ENCODE measurements around the gene EYA2.

EYA2 gene

DNA sequence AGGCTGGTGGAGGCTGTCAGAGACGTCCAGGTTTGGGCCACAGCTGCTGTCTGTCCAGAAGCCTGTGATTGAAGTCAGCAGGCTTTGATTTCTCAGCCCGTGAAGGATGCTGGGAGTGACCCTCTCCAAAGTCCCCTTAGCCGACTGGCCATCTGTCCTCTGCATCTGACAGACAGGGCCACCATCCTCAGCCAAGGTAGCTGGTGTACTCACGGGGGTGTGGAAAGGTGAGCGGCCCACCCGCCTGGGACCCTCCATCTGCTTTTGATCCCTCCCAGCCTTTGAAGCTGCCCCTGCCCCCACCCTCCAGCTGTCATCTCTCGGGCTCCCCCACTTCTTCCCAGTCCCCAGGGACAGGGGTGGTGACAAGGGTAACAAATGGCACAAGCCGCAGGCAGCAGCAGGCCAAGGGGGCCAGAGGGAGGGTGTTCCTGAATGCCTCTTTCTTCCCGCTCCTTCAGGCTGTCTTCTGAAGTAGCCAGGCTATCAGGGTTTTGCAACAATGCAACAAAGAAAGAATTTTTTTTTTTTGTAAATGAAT lies 84.4 kb downstream of the EYA2 start:
- DNase-seq (ENCODE audit: low read depth in 2 of 3, low spot score in 1 of 3): no peak

DNA sequence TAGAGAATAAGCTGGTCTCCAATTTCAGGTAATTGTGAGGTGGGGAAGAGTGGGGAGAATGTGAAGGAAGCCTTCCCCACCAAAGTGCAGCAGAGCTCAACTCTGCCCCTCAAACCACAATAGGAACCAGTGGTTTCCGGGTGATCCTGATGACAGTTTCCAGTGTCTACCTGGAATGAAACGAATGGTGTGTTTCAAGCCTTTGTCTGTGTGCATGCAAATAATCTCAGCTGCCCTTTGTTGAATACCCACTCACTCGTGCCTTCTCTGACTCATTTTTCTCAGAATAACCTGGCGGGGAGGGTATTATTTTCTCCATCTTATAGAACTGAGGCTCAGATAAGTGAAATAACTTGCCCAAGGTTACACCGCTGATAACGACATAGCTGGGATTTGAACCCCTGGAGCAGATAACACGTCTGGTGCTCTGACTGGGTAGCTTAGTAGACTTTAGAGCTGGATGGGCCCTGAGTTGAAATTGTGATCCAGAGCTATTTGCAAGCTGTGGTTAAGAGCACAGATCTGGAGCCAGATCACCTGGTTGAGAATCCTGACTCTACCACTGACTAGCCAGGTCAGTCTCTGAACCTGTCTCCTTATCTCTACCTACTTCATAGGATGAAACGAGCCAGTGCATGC lies 85.1 kb downstream of the EYA2 start:
- DNase-seq (ENCODE audit: low read depth in 2 of 3, low spot score in 1 of 3): no peak

DNA sequence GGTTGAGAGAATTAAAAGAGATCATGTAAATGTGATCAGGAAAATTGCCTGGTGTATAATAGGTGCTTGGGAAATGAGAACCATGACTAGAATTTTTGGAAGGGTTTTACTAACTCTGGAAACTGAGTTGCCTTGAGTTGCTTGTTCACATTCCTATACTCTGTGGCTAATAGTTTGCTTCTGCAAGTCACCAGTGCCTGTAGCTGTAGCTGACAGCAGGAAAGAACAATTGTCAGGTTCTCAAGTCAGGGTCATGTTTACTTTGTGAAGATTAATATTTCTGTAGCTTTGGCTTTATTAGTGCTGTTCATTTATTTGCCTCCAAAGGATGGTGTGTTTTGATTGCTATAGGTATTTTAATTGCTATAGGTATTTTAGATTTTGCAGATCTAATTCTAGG lies 86.5 kb downstream of the EYA2 start:
- no peak for DNase-seq (ENCODE audit: low read depth in 2 of 3, low spot score in 1 of 3)

DNA sequence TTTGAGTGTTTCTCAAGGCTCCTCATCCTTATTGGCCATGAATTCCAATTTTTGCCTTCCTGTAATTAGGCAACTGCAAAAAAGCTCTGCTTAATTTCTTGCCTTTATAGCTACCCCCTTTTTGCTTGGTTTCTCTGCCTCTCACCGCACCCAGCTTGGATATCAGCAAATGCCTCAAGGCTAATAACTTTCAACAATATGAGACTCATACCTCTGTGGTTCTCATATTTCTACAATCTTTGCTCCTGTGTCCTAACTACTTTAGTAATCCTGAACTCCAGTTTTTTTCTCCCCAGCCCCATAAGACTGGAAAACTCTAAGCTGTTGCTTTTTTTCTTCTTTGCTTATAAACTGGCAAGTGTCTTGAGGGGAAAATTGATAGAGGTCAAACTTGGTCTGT lies 88.8 kb downstream of the EYA2 start:
- no peak for DNase-seq (ENCODE audit: low read depth in 2 of 3, low spot score in 1 of 3)

DNA sequence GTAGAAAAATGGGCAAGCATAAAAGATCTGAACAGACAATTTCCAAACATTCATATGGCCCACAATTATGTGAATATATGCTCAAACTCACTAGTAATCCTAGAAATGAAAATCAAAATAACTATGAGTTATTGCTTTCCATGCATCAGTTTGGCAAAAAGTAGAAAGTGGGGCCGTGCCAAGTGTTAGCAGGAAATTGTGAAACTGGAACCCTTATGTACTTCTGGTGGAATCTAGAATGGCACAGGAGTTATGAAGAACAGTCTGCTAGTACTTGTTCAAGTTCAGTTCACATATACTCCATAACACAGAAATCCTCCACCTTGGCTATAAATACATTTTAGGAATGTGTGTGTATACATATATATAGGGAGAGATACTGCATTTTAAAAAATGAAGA lies 89.8 kb downstream of the EYA2 start:
- DNase-seq (ENCODE audit: low read depth in 2 of 3, low spot score in 1 of 3): no peak

DNA sequence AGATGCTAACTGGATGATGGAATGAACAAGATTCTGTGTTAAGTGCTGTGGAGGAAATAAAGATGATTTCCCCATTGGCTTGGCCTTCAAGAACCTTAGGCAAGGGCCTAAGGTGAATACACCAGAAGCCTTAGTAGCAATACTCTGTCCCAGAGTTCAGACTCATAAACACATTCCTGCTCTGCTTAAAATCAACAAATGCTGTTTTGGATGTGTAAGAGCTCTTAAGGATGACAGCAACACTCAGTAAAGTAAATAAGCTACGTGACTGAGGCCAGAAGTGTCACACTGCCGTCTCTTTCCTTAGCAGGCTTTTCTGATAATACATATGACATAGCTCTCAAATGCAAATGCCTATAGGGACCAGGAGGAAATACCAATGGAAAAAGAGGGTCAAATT lies 90.6 kb downstream of the EYA2 start:
- no peak for DNase-seq (ENCODE audit: low read depth in 2 of 3, low spot score in 1 of 3)

DNA sequence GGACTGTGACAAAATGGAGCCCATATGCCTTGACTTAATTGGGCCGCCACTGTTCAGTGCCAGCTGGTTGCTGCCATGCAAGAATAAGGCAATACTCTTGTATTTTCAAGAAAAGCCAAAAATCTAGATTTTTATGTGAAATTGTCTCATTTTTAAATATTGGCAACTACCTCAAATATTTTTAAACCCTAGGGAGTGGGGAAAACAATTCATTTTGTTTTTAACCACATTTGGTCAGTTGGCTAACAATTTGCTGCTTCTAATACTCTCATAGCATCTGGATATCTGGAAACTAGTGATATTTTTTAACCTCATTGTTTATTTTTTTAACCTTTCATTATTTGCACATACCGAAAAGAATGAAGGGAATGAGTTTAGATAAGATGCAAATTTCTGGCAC lies 91.0 kb downstream of the EYA2 start:
- no peak for DNase-seq (ENCODE audit: low read depth in 2 of 3, low spot score in 1 of 3)

DNA sequence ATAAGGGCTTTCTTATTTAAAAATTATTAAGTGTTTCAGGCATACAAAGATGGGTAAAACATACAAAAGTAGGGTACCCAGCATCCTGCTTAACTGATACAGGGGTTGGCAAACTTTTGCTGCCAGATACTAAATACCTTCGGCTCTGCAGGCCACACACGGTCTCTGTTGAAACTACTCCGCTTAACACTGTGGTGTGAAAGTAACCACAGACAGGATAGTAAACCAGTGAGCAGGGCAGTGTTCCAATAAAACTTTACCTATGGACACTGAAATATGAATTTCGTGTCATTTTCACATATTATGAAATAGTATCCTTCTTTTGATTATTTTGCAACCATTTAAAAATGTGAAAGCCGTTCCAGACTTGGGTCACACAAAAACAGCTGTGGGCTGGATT lies 92.4 kb downstream of the EYA2 start:
- DNase-seq (ENCODE audit: low read depth in 2 of 3, low spot score in 1 of 3): no peak

DNA sequence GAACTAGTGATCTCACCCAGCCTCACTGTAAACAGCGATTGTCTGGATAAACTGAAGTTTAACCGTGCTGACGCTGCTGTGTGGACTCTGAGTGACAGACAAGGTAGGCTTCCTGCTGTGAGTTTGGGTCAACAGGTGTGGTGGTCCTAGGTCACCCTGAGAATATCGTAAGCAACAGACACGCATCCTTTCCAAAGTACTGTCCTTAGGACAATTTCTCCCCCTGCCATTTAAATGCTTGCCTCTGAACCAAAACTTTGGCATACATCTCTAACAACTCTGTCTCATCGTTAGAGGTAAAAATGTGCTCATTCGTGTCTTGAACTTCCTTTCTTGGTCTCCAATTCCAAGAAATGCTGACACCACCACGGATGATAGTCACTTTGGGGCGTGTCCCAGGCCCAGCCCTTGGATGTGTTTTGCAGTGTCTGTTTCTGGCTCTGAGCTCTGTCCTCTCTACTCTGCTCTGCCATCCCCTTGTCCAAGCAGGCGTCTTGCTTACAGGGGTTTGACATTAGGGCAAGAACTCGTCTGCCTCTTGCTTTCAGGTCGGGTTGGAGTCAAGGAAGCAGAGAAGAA lies 95.5 kb downstream of the EYA2 start:
- peak; percentile 3 to 13 (median 6) for DNase-seq (ENCODE audit: low read depth in 2 of 3, low spot score in 1 of 3)

DNA sequence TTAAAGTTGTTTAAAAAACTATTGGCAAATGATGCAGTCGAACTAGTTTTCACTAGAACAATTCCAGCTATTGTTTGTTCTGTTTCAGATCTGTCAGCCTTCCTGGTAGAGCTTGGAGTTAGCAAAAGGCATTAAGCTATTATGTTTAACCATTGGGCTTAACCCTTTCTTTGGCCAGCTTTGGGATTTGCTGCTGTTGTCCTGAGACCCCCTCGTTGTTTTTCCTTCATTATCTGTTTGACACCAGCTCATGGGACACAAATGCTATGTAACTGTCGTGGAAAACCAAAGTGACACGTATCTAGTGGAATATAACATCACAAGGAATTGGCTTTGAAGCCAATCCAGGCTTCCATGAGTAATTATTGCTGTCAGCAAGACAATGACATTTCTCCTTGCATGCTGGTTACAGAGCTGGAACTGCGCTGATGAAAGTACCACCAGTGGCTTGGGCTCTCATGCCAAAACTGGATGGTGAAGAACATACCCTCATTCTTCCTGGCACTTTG lies 96.0 kb downstream of the EYA2 start:
- DNase-seq (ENCODE audit: low read depth in 2 of 3, low spot score in 1 of 3): no peak

DNA sequence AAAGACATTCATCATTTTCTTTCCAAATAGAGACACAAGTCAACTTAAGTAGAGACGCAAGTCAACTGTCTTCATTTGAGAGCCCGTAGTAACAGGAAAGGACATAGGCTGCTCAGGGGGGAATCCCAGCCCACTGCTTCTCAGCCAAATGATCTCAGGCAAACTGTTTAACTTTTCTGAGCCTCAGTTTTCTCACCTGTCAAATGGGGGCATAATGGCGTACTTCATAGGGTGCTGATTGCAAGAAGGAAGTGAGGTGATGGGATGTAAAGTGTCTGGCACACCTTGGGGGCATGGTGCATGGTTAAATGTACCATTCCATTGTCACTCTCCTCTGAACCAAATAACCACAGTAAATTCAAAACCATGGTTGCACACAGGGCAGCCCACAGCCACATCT lies 96.5 kb downstream of the EYA2 start:
- no peak for DNase-seq (ENCODE audit: low read depth in 2 of 3, low spot score in 1 of 3)

DNA sequence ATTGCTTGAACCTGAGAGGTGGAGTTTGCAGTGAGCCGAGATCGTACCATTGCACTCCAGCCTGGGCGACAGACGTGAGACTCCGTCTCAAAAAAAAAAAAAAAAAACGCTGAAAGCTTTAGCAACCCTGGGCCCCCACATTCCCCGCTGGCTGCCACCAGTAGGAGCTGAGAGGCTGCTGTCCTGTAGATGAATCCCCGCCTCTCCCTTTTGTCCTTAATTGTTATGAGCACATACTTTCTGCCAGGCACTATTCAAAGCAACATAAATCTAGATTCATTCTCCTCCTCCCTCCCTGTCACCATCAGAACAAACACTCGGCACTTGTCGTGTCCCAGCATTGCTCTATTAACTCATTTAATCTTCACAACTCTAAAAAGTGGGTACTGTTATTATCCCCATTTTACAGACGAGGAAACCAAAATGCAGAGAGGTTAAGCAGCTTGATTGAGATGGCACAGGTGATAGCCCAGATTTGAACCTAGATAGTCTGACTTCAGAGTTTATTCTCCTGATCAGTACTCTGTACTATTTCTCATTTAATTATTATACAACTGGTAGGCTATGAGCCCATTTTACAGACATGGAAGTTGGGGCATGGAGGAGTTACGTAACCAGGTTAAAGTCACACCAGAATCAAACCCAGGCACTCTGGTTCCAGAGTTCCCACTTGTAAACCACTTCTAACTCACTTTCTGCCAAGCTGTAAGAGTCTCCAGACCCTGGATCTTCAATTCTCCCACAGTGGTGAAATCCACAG lies 97.4 kb downstream of the EYA2 start:
- DNase-seq (ENCODE audit: low read depth in 2 of 3, low spot score in 1 of 3): no peak

DNA sequence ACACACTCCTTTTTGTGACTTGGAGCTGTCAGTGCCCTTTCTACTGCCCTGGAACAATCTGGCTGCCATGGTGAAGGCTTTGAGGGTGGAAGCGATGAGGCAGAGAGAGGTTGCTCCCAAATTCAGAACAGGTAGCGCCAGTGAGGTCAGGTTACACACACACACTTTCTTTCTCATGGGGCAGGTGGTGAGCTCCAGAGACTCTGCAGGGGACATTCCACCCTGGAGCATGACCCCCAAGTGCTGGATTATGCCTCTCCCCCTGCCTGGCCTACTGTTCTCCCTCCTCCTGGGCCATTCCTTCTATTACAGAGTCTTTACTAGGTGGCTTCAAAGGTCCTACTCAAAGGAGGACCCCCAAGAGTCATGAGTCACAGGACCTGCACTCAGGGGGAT lies 98.0 kb downstream of the EYA2 start:
- DNase-seq (ENCODE audit: low read depth in 2 of 3, low spot score in 1 of 3): no peak

DNA sequence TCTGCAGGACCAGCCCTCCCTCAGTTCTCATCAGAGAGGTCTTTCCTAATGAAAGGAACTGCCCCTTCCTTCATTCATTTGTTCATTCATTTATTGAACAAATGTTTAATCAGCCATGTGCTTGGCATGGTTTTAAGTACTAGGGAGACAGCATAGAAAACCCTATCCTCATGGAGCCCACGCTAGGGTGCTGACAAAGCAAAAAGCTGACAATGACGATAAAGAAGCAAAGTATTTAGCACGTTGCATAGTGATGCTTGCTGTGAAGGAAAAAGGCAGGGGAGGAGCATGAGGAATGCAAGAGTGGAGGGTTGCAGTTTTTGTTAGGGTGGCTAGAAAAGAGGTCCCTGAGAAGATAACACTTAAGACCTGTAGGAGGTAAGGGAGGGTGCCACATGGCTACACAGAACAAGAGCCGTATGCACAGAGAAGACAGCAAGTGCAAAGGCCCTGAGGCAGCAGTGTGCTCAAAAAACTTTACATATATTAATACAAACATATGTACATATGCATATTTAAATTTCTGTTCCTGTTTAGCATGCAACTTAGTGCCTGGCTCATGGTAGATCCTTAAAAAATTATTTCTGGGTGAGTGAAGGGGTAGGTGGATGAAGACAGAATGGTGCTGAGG lies 98.9 kb downstream of the EYA2 start:
- no peak for DNase-seq (ENCODE audit: low read depth in 2 of 3, low spot score in 1 of 3)

DNA sequence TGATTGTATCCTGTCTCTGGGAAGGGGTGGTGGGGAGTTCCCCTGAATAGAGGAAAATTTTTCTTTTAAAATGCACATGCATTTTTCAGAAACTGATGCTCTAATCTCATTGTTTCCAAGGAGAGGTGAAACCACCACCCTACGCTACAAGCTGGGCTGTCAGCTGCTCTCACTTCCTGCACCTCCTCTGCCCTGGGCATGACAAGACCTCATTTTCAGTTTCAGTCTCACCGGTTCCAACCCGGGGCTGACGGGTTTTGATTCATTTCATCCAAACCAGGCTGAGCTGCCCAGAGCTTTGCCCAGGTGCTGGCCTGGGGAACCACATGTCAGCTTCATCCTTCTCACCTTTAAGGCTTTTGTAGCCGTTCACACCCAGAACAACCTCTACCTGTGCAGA lies 99.7 kb downstream of the EYA2 start:
- DNase-seq (ENCODE audit: low read depth in 2 of 3, low spot score in 1 of 3): peak; percentile 49 to 63 (median 56)

DNA sequence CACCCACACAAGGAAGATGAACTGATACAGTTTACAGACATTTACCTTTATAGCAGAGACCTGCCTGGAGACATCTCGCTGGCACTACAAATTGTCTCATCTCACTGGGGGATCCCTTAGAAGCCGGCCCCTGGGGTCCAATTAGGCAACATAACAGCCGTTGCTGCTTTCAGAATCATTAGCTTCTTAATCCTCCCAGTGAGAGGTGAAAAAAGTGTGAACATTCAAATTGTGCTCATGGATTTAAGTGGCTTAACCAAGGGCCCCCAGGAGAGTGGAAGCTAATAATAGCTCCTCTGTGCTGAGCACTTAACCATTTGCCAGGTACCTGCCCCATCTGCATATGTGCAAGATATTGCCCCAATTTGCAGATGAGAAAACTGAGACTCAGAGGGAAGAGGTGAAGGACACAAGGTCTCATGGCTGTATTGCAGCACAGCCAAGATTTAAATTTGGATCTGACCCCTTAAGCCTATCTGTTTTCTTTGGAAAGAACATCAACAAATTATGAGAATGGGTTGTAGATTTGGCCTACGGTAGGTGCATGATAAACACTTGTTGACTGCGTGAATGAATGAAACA lies 101.0 kb downstream of the EYA2 start:
- no peak for DNase-seq (ENCODE audit: low read depth in 2 of 3, low spot score in 1 of 3)

DNA sequence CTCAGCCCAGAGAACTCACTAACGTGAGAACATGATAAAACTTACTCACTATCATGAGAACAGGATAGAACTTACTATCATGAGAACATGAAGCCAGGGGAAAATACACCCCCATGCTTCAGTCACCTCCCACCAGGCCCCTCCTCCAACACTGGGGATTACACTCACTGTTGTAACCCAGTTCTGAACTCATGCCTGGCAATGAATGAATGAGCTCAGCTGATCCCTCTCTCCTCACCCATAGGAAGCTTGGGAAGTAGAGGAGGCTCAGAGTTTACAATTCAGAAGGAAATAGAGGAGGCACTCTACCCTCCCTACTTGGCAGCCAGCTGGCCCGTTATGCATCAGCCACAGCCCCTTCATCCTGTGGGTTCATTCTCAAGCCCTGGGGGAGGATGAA lies 102.5 kb downstream of the EYA2 start:
- no peak for DNase-seq (ENCODE audit: low read depth in 2 of 3, low spot score in 1 of 3)

DNA sequence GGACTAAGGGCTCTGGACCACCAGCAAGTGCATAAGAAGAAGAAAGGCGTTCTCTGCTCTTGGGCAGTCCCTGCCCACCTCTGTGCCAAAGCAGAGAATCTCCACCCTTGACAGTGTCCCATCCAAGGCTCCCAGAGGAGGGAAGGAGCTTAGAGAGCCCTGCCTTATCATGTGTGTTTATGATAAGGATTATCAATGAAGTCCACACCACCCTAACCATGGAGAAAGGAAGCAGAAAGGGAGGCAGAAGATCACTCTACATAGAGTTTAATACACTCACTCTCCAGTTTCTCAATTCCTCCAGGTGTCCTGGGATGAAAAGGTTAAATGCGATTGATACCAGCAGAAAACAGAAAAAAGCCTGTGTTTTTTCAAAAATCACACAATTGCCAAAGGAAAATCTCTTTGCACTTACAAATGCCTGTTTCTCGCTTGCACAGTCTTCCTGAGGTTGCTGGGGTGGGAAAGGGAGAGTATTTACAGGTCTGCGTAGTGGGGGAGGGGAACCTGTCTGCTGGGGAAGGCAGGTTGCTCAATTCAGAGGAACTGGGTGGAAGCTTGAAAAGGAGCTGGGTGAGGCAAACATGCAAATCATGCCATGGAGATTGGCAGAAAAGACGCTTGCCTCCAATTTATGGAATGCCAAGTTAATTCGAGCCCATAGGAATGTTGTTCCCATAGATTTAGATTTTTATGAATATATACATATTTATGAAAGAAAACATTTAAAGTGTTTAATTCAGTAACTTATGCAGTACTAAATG lies 104.0 kb downstream of the EYA2 start:
- no peak for DNase-seq (ENCODE audit: low read depth in 2 of 3, low spot score in 1 of 3)

DNA sequence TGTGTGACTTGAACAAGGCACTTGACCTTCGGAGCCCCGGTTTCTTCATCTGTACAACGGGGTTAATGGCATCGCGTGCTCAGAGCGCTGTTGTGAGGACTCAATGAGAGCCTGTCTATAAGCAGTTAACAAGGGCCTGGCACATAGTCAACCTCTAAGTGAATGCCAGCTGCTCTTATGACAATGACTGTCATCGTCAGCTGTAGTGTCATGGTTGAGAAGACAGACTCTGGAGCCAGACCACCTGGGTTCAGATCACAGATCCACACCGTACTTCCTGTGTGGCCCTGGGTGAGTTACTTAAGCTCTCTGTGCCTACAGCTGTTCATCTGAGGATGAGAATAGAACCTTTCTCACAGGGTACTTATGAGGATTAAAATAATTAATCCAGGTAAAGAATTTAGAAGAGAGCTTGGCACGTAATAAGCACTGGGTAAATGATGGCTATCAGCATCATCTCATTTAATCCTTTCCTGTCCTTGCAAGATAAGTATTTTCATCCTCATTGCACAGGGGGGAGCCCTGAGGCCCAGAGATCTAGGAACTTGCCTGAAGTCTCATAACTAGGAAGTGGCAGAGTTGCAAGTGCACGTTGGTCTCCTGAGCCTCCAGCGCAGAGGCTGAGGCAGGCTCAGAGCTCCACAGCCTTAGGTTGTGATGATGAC lies 105.3 kb downstream of the EYA2 start:
- no peak for DNase-seq (ENCODE audit: low read depth in 2 of 3, low spot score in 1 of 3)

DNA sequence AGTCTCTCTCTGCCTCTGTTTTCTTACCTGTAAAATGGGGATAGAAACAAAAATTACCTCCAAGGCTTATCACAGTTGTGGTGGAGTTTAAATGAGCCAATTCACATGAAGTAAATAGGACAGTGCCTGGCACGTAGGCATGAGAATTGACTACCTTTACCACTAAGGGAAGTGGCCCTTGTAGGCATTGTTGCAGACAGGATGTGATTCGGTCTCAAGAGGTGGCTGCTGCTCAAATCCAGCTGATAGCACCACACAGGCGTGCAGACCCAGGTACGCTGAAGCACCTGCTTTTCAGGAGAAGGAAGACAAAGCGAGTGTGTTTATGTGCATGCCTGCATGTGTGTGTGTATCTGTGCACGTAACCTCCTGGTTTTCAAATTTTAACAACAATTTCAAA lies 108.6 kb downstream of the EYA2 start:
- no peak for DNase-seq (ENCODE audit: low read depth in 2 of 3, low spot score in 1 of 3)

All from stimulated activated CD4-positive, alpha-beta T cell treated with anti-CD3 and anti-CD28 coated beads, Interleukin-12 subunit alpha, Interleukin-12 subunit beta, amount 100 ng/mL, for 48 hours (primary cell).